ENCODE results near the gene CDK4. TPM values are rescaled to one million over a fixed set of nuclear protein-coding genes. Genes with fewer than 3 reads are reported as not detected.

Gene CDK4
- total RNA-seq, 1 experiment from 2014 or later: 218 TPM

DNA sequence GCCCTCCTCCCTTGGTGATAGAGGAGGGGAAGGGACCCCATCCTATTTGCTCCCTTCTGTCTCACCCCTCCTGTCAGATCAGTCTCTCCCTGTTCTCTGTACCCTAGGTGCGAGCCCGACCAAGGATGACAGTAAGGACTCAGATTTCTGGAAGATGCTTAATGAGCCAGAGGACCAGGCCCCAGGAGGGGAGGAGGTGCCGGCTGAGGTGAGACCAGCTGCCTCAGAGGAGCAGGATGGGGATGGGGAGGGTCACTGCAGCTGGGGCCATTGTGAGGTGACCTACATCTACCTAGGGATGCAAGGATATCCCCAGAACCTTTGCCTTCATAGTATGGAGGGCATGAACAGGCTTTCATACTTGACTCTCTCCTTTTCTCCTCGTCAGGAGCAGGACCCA is 35.8 kb downstream of the CDK4 start:
- Histone ChIP-seq H3K23ac (ENCODE audit: insufficient read length, low read depth, low read length) (no peak overlapping the region), H2AFZ (ENCODE audit: low read length) (no peak overlapping the region), H2BK12ac (ENCODE audit: insufficient read length, low read depth, low read length) (no peak overlapping the region), H3K56ac (ENCODE audit: insufficient read length, low read depth, low read length) (no peak overlapping the region), H3K9ac (ENCODE audit: extremely low read depth, insufficient read length, low read length) (no peak overlapping the region), H3K4me1 (ENCODE audit: insufficient read depth, low read length) (no peaks in the 10 kb centered on the region), H3K27me3 (ENCODE audit: insufficient read depth, low read length) (no peaks in the 10 kb centered on the region), H2AK5ac (ENCODE audit: insufficient read length, low read length) (no peak overlapping the region), H3K4ac (ENCODE audit: low read depth, low read length) (no peak overlapping the region), H3K23me2 (ENCODE audit: insufficient read length, low read depth, low read length, poor library complexity, severe bottlenecking) (no peaks in the 10 kb centered on the region), H4K5ac (ENCODE audit: insufficient read length, low read depth, low read length) (no peak overlapping the region), H2BK15ac (ENCODE audit: low read depth, low read length) (no peak overlapping the region), H3K79me1 (ENCODE audit: insufficient read depth, low read depth, low read length, poor library complexity, severe bottlenecking) (no peaks in the 10 kb centered on the region), H2BK5ac (ENCODE audit: insufficient read length, low read length) (no peak overlapping the region), H3K79me2 (ENCODE audit: insufficient read depth, low read length) (no peaks in the 10 kb centered on the region), H4K91ac (ENCODE audit: insufficient read length, low read depth, low read length) (no peak overlapping the region), H3K27ac (ENCODE audit: insufficient read length, low read depth, low read length) (no peak overlapping the region), H3K18ac (ENCODE audit: insufficient read length, low read depth, low read length) (no peak overlapping the region), H4K20me1 (ENCODE audit: control insufficient read depth, insufficient read depth, insufficient read length) (no peaks in the 10 kb centered on the region), H4K8ac (replicated peaks; ENCODE audit: insufficient read length, low read depth, low read length) (no peak overlapping the region), H2BK120ac (ENCODE audit: low read depth, low read length, poor library complexity, severe bottlenecking) (no peak overlapping the region), H3K4me2 (ENCODE audit: insufficient read depth, insufficient read length, low read length) (no peak overlapping the region), H2BK20ac (ENCODE audit: low read depth, low read length, poor library complexity, severe bottlenecking) (no peak overlapping the region), H3K9me3 (ENCODE audit: control insufficient read depth, low read depth, low read length) (no peaks in the 10 kb centered on the region), H3K14ac (ENCODE audit: insufficient read depth, low read length) (no peak overlapping the region), H3T11ph (ENCODE audit: low read length) (no peak overlapping the region)
- Mint-ChIP-seq H3K36me3 (ENCODE audit: insufficient read depth in 1 of 3, low read depth in 3 of 3) (peaks cover 19 to 55% (median 28%) of the 10 kb centered on the region in 3 experiments), H3K27me3 (ENCODE audit: low read depth) (no peaks in the 10 kb centered on the region), H3K4me3 (no peak overlapping the region), H3K9me3 (no peaks in the 10 kb centered on the region), H3K4me1 (no peaks in the 10 kb centered on the region), H3K27ac (no peak overlapping the region; a peak in 1 of 7 replicates)
- no peak for DNase-seq
- TF ChIP-seq, protein P1, sequence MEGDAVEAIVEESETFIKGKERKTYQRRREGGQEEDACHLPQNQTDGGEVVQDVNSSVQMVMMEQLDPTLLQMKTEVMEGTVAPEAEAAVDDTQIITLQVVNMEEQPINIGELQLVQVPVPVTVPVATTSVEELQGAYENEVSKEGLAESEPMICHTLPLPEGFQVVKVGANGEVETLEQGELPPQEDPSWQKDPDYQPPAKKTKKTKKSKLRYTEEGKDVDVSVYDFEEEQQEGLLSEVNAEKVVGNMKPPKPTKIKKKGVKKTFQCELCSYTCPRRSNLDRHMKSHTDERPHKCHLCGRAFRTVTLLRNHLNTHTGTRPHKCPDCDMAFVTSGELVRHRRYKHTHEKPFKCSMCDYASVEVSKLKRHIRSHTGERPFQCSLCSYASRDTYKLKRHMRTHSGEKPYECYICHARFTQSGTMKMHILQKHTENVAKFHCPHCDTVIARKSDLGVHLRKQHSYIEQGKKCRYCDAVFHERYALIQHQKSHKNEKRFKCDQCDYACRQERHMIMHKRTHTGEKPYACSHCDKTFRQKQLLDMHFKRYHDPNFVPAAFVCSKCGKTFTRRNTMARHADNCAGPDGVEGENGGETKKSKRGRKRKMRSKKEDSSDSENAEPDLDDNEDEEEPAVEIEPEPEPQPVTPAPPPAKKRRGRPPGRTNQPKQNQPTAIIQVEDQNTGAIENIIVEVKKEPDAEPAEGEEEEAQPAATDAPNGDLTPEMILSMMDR (conservative IDR thresholded peaks at IDR 0.05): no peak
- WGBS (ENCODE audit: extremely low coverage, insufficient read length, low lambda C conversion rate): no CpG with 5 or more reads among the region's 4 CpGs

Measured in H9 (cell line).